ENCODE data around the gene BHMT.

The BHMT gene, protein sequence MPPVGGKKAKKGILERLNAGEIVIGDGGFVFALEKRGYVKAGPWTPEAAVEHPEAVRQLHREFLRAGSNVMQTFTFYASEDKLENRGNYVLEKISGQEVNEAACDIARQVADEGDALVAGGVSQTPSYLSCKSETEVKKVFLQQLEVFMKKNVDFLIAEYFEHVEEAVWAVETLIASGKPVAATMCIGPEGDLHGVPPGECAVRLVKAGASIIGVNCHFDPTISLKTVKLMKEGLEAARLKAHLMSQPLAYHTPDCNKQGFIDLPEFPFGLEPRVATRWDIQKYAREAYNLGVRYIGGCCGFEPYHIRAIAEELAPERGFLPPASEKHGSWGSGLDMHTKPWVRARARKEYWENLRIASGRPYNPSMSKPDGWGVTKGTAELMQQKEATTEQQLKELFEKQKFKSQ

DNA sequence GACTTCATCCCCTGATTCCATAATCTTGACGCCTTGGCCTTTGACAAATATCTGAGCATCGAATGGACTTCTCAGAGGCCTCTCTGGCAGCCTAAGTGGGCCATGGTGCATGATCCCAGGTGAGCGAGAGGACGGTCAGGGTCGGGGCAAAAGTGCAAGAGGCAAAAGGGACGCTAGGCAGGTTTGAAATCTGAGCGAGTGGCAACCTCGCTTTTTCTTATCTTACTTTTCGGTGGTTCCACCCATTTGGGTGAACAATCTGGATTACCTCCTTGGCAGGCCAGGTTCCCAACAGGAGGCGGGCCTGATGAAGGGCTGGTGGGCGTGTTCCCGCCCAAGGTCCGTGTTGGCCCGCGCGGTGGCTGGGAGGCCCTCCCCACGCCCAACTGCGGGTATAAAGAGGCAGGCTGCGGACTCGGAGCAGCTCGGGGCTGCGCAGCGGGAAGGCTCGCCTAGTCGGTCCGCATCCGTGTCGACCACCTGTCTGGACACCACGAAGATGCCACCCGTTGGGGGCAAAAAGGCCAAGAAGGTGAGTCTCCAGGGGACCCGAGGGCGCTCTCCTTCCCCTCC, at the start of gene BHMT:
BHMT (plus strand) TSS at position 423 of the 573 bp plus-strand sequence; CDS start at position 500, 77 bp downstream.
- DNase-seq (ENCODE audit: low spot score) = no peak

DNA sequence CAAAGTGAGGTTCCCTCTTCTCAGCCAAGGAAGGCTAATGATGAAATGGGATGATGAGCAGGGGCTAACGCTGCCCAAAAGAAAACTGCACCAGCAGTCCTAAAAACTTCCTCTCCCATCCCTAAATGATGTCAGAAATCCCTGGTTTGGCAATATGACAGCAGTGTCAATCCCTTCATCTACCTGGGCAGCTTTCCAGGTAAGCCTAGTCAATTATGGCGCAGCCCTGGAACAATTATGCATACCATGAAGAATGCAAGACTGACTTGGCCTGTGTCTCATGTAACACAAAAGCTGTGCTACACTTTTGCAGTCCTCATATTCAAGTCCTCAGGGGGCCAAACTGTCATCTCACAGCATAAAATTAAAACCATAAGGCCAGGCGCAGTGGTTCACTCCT, 49.2 kb upstream of the BHMT start:
- no peak for DNase-seq (ENCODE audit: low spot score)

DNA sequence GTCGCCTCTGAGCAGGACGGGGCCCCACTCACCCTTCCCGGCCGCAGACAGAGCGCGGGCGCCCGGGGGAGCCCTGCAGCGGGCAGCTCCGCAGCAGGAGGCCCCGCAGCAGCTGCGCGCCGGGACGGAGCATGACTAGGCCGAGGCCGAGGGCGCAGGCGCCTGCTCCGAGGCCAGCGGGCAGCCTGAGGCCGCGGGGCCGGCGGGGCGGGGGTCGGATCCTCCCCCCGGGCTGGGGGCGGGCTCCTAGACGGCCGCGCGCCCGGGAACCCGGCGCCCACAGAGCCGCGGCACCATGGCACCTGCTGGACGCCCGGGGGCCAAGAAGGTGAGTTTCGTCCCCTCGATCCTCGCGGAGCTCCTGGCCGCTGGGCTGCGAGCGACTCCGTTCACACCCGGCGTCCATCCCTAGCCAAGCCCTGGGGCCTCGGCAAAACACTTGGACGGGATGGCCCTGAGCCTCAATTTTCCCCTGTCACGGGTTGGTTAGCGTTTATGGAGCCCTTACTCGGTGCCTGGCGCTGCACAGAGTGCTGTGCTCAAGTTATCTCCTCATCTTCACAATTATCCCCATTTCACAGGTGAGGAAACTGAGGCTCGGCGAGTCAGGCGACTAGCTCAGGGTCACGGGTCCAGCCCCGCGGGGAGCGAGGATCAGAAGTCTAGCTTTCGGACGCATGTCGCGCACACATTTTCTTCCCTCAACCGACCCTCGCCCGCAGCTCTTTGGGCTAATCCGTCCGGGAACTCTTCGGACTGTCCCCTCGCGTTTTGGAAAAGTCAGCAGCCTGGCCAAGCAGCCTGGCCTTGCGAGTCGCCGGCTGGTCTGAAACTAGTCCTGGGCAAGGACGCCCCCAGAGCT, 41.9 kb upstream of the BHMT start, which contains the start of the genes BHMT2 and DMGDH:
BHMT2 (plus strand) TSS at position 280 of the 862 bp plus-strand sequence; CDS start at position 296, 16 bp downstream.
DMGDH (minus strand) TSS at position 187 of the 862 bp plus-strand sequence; CDS start at position 133, 54 bp downstream.
- DNase-seq (ENCODE audit: low spot score) = no peak

DNA sequence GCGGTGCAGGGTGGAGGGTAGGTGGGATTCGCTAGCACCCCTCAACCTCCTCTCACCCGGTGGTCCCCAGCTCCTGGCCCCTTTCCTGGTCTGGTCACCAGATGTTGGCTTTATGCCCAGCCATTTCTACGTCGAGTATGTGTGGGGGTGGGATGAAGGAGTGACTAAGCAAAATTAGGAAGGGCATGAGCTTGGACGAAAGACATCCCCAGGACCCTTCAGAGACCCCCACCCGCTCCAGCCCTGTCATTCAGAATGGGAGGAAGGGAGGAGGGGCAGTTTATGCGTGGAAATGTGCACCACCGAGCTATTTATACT, 41.3 kb upstream of the BHMT start:
- no peak for DNase-seq (ENCODE audit: low spot score)

DNA sequence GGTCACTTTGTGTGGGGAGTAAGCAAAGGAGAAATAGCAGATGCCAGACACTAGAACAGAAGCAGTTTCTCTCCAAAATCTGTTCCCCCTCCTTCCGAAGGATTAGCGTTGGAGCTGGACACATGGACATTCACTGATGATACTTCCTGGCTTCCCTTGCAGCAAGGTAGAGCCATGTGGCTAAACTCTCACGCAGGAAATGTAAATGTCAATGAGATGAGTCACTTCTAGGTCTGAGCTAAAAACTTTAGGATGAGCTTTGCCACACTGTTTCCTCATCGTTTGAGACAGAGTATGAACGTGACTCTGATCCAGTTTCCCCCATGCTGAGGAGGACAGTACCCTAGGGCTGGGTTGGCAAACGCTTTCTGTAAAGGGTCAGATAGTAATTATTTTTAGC, 37.0 kb upstream of the BHMT start:
- peak; percentile 44 for DNase-seq (ENCODE audit: low spot score)

DNA sequence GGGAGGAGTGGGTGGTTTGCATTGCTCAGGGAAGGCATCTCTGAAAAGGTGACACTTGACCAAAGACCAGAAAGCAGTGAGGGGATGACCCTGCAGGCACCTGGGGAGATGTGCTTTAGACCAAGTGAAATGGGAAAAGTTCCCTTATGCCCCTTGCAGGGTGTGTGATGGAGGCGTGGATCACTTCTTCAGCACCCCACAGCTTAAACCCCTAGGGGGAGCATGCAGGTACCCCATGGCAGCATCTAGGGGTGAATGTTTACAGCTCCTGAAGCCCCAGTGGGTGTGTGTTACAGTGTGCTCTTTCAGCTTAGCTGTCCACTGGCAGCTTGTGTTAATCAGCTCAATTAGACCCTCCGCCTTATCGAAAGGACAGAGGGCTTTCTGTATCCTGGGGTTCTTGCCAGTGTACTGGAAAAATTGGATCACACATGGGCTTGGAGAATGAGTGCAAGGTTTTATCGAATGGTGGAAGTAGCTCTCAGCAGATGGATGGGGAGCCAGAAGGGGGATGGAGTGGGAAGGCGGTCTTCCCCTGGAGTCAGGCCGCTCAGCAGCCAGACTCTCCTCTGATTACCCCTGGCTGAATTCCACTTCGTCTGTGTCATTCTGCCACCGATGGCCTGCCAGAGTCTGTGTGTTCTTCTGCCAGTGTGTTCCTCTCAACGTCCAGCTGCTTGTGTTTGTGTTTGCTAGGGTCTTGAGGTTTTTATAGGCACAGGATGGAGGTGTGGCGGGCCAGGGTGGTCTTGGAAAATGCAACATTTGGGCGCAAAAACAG, 35.8 kb upstream of the BHMT start:
- DNase-seq (ENCODE audit: low spot score) = no peak

DNA sequence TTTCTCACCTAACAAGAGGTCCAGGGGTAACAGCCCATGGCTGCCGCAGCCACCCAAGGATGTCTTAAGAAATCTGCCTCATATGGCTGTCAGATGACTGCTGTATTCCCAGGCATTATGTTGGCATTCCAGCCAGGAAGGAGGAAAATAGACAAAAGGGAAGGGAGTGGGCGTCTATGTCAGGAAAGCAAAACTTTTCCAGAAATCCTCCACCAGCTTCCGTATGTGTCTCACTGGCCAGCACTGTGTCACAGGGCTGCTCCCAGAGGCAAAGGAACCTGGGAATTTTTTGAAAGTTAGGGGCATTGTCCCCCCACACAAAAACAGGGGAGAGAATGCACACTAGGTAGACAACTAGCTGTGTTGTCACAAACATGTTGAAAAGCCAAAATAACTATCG, 34.8 kb upstream of the BHMT start:
- DNase-seq (ENCODE audit: low spot score) = no peak

DNA sequence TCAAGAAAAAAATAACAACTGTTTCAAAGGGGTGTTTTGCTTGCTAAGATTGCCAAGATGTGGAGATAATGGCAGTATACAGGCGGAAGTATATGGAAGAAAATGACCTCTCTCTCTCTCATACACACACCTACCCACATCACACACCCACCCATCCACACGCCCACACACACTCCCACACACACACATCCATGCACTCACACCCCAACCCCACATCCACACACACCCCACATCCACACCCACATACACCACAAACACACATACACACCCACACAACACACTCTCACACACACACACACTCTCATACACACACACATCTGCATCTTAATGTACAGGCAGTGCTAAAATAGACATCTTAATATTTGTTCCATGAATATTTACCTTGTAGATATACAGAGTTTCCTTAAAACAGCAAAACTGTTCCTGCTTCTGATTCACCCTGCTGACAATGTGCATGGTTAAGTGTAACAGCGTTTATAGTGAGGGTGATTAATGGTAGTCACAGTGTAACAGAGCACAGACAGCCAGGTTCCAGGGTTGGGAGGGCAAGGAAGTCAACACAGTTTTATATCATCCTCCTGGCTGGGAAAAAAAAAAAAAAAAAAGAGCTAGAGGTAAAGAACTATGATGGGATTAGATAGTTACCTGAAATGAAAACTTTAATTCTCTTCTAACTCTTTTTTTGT, 33.8 kb upstream of the BHMT start:
- DNase-seq (ENCODE audit: low spot score) = peak; percentile 6

DNA sequence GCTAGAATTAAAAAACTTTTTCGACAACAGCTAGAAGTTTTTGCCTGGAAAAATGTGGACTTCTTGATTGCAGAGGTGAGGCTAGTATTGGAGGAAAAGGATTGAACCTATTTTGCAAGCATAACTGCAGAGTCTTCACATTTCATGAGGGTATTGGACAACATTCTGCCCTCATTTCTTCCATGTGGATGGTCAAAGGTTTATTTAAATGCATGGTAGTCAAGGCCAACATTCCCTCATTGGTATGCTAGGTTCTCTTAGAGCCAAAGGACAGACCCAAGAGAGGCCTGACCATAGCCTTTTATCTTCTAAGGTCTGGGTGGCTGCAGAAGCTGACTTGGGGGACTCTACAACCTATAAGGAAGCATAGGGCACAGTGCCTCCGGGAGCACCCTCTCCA, 30.8 kb upstream of the BHMT start:
- no peak for DNase-seq (ENCODE audit: low spot score)

DNA sequence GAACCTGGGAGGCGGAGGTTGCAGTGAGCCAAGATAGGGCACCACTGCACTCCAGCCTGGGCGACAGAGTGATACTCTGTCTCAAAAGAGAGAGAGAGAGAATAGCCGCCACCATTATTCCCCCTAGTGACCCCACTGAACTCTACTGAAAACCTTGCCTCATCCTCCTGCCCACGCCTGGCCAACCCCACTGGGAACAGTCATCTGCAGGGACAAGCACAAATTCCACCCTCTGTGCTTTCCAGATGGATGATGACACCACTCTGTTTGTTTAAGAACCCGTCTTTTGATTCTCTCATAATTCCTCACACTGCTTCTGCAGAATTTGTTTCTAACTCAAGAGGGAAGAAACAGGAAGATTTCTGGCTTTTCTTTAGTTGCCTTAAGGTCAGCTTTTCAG, 29.8 kb upstream of the BHMT start:
- DNase-seq (ENCODE audit: low spot score) = no peak

DNA sequence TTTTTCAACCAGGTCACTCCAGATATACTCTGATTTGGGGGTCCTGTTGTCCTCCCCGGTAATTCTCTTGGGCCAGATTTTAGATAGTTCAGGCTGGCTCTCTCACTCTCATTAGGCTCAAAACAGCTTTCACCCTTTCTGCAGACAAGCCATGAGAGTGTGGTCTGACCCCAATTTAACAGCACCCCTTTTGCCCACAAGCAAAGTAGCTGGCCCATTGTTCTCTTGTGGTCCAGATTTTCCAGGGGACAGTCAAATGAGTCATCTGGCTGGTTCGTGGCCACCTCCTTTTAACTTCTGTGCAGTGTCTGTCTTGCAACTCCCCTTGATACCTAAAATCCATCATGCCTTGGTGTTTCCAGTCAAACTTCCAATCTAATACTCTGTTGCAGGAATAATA, 25.5 kb upstream of the BHMT start:
- no peak for DNase-seq (ENCODE audit: low spot score)

DNA sequence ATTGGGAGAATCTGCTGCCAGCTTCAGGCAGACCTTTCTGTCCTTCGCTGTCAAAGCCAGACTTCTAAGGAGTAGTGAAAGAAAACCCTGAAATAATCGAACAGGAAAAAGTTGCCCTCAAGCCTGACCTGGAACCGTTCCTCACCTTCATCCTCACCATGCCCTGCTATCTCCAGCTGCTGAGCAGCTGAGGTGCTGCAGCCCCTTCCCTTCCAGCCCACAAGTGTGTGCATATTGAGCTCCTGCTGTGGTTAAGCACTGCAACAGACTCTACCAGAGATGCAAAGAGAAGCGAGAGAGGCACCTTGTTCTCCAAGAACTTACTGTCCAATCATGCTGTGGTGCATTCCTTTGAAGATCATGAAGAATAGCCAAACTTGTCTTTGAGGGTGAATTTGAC, 23.1 kb upstream of the BHMT start:
- DNase-seq (ENCODE audit: low spot score) = no peak

DNA sequence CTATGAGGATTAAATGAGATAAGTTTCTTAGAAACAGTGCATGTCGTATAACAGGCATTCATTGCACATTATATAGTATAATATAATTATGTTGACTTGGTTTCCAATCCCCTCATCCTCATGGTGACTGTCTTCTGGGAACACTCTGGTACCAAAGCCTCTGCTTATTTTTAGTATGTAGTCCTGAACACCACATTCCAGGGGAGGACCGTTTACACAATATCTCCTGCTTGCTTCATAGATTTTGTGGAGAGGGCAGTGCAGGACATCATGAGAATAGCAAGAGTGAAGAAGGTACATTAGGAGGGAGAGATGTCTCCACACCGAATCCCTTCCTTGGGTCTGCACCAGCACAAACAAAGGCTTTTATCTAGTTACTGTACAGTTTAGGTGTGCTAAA, 20.5 kb upstream of the BHMT start:
- no peak for DNase-seq (ENCODE audit: low spot score)

DNA sequence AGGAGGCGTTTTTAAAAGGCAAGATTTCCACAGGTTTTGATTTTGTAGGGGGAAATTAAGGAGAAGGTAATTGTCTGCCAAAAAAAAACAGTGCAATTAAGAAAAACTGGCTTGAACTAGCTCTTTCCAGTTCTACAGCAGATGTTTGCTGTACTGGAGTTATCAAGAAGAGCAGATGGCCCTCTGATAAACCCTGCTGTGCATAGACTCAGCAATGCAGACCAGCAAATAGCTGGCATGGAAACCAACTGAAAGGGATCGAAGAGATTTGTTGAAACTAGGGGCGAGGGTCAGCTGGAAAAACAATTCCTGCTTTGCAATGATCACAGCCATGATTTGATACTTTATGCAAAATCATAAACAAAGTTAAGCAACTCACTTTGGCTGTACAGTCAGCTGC, 17.8 kb upstream of the BHMT start:
- DNase-seq (ENCODE audit: low spot score) = no peak

DNA sequence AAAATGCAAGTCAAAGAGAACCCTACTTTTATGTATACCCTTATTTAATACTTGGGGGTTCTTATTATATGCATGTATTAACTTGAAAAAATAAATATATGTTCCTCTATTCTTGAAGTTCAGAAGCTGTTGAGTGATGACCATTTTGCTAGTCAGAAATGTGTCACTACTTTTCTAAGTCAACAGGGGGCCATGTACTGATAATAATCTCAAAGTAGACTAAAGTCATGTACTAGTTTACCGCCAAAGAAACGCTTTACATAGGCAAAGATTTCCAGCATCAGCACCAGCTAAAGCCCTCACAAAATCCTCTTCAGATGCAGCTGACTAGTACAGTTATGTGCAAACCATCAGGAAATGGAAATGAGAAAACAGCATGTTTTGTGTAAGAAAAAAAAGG, 5.7 kb upstream of the BHMT start:
- DNase-seq (ENCODE audit: low spot score) = no peak

DNA sequence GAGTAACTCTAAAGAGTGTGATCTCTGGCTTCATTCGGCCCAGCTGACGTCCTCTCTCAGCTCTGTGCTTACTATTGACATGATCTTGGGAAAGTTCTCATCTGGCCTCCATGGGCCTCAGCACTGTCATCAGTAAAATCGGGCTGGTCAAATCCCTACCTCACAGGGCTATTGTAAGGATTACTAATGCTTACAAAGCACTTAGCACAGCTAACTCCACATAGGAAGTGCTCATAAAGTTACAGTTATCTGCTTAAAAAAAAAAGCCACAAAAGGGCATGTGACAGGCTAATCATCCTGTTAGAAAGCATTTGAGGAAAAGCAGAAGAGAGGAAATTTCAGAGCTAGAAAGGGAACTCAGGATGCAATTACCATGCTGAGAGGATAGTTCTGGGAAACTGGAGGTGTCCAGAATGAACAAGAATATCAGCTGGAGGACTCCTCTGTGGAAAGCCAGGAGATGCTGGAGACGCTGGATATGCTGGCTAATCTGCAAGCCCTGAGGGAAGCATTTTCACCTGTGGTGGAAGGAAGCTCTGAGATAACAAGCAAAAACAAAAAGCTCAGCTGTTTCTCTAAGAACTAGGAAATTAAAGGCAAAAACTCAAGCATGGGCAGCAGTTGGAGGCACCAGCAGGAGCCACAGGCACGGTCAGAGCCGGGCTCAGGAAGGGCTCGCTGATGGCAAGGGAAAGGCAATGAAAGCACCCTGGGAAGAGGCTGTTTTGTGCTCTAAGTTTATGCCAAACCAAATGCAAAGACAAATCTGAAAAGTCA, 4.4 kb upstream of the BHMT start:
- peak; percentile 18 for DNase-seq (ENCODE audit: low spot score)

DNA sequence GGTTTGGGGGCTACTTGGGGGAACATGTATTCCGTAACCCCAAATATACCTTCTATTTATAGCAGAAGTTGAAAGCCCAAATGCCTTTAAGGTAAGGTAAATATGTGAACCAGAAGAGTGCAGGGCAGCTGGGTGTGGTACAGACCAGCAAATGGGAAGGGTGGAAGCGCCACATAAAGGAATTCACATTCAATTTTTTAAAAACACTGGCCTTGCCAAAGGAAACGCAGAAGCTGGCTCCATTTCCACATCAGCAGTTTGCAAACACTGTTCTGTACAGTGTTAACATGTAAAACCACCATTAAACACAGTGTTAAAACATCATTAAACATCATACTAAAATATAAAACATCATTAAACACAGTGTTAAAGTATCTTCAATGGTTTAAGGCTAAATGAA, 3.5 kb upstream of the BHMT start:
- no peak for DNase-seq (ENCODE audit: low spot score)

DNA sequence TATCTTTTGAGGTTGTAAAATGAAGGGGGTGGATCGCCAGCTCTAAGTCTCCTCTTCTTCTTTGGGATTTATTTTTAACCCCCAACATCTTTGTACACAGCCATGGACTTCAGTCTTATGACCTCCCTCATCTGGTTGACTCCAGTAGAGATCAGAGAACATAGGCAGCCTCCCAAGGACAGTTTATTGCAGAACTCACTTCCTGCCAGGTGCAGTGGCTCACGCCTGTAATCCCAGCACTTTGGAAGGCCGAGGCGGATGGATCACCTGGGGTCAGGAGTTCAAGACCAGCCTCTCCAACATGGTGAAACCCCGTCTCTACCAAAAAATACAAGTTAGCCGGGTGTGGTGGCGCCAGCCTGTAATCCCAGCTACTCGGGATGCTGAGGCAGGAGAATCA, 2.8 kb upstream of the BHMT start:
- DNase-seq (ENCODE audit: low spot score) = no peak

DNA sequence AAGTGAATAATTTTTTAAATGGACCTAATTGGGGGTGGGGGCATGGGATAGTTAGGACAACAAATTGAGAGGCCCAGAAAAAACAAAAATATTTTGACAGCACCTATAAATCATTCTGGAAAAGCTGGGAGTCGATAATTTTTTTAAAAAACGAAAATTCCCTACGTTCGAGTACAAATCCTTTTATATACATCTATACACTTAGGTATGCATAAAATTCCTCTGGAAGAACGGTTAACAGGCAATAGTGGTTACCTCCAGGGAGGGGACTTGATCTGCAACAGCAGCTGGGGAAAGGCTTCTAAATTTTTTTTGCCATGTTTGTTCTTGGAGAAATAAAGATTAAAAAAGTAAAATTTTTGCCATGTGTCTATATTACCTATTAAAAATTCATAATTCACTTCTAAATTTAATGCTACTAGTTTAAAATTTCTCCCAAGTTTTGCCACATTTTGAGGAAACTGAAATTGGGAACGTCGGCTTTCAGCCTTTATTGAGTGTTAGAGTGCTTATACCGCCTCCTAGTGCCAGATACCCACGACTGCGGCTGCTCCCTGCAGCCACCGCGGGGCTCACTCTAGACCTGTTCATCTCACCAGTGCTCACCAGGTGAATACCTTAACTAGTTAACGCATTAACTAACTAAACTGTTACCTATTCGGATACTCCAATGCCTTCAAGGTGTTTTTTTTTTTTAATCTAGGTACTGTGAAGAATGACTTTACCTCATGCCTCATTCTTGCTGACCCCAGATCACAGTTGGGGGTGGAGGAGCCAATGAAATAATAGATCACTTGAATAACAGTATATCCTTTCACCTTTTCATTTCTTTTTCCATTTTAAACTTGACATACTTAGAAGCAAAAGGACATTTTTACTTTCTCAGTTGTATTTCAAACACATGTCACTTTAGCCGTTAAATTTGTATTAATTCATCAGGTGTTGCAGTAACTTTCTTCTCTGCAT, 1.8 kb upstream of the BHMT start:
- no peak for DNase-seq (ENCODE audit: low spot score)
